Chondrocyte (in vitro differentiated cells): ENCODE results near the gene DIRAS1. TPM values are rescaled to one million over a fixed set of nuclear protein-coding genes. Genes with fewer than 3 reads are reported as not detected.

Experiments used
- DNase-seq: peaks from one replicate; pipeline ENCODE4 v3.0.0; 2021; ENCODE audit warnings: mixed read lengths, low spot score
- H3K27ac Mint-ChIP-seq: one replicate; pipeline ENCODE4 v1.8.0; 2021; ENCODE audit warnings: mild to moderate bottlenecking, moderate library complexity, mixed read lengths; ENCODE audit not compliant: unreplicated experiment
- H3K27me3 Mint-ChIP-seq: 2 replicates; pipeline ENCODE4 v1.8.0; 2021; ENCODE audit warnings: low read depth, mixed read lengths
- H3K36me3 Mint-ChIP-seq: 2 replicates; pipeline ENCODE4 v1.8.0; 2021; ENCODE audit warnings: low read depth, mixed read lengths
- H3K4me1 Mint-ChIP-seq: 2 replicates; pipeline ENCODE4 v1.8.0; 2021; ENCODE audit warnings: low read depth, mild to moderate bottlenecking, mixed read lengths
- H3K4me3 Mint-ChIP-seq: one replicate; pipeline ENCODE4 v1.8.0; 2021; ENCODE audit warnings: mild to moderate bottlenecking, moderate library complexity, mixed read lengths; ENCODE audit not compliant: unreplicated experiment
- H3K9me3 Mint-ChIP-seq: 2 replicates; pipeline ENCODE4 v1.8.0; 2021; ENCODE audit warnings: low read depth, mixed read lengths
- total RNA-seq: library from RNA; stranded (reverse); gene quantifications from 3 replicates; pipeline ENCODE4 v1.2.1, GENCODE V29; 2021
- TF ChIP-seq, protein P1 (sequence below): fragments of 200-600 bp; sonication (generic); IDR thresholded peaks from 2 replicates; pipeline ENCODE4 v1.5.0; 2021; ENCODE audit warnings: antibody characterized with exemption, mild to moderate bottlenecking, moderate library complexity

DIRAS1 gene
- total RNA-seq, 1 donor from 2014 or later: 20.9 TPM

DNA sequence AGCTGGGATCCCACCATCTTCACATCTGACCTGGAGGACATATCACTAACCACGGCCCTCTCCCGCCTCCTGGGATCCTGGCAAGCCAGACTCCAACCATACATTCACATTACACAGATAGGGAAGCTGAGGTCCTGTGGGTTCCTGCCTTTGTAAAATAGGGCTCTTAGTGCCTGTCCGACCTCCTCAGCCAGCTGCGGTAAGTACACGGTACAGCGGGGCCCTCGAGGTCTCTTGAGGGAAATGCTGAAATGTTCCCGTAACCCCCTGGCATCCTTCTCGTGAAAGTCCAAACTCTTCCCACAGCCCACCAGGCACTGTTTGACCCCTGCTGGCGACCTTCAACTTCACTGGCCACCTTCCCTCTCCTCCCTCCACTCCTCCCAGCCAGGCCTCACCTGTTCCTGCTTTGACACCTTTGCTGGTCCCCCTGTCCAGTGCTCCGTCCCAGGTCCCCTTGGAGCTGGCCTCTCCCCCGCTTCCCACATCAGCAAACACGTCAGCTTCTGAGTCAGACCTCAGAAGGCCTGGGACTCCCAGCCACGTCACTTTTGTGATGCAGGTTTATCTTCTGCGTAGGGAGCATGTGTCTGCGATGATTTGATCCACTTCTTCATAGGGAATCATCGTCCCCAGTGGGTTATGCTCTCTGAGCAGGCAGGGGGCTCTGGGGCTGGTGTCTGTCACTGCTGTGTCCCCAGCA lies 9.8 kb downstream of the DIRAS1 start:
- Mint-ChIP-seq H3K27ac (no peak overlapping the region), H3K4me1 (no peaks in the 10 kb centered on the region), H3K4me3 (no peak overlapping the region), H3K27me3 (no peaks in the 10 kb centered on the region), H3K36me3 (peaks cover 5% of the 10 kb centered on the region), H3K9me3 (peaks cover 11% of the 10 kb centered on the region)
- DNase-seq: no peak
- TF ChIP-seq, protein P1, sequence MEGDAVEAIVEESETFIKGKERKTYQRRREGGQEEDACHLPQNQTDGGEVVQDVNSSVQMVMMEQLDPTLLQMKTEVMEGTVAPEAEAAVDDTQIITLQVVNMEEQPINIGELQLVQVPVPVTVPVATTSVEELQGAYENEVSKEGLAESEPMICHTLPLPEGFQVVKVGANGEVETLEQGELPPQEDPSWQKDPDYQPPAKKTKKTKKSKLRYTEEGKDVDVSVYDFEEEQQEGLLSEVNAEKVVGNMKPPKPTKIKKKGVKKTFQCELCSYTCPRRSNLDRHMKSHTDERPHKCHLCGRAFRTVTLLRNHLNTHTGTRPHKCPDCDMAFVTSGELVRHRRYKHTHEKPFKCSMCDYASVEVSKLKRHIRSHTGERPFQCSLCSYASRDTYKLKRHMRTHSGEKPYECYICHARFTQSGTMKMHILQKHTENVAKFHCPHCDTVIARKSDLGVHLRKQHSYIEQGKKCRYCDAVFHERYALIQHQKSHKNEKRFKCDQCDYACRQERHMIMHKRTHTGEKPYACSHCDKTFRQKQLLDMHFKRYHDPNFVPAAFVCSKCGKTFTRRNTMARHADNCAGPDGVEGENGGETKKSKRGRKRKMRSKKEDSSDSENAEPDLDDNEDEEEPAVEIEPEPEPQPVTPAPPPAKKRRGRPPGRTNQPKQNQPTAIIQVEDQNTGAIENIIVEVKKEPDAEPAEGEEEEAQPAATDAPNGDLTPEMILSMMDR: no peak

DNA sequence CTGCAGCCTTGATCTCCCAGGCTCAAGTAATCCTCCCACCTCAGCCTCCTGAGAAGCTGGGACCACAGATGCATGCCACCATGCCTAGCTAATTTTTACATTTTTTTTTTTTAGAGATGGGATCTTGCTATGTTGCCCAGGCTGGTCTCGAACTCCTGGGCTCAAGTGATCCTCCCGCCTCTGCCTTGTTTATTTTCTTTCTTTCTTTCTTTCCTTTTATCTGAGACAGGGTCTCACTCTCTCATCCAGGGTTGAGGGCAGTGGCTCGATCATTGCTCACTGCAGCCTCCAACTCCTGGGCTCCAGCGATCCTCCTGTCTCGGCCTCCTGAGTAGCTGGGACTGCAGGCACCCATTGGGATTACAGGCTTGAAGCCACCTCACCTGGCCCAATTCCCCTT lies 14.9 kb downstream of the DIRAS1 start:
- H3K9me3 Mint-ChIP-seq: no peaks in the 10 kb centered on the region
- H3K4me3 Mint-ChIP-seq: no peak overlapping the region
- H3K27me3 Mint-ChIP-seq: peaks cover 4% of the 10 kb centered on the region
- TF ChIP-seq, protein P1: no peak
- no peaks in the 10 kb centered on the region for H3K36me3 Mint-ChIP-seq
- no peak for DNase-seq
- H3K4me1 Mint-ChIP-seq: peaks cover 2% of the 10 kb centered on the region
- H3K27ac Mint-ChIP-seq: no peak overlapping the region

DNA sequence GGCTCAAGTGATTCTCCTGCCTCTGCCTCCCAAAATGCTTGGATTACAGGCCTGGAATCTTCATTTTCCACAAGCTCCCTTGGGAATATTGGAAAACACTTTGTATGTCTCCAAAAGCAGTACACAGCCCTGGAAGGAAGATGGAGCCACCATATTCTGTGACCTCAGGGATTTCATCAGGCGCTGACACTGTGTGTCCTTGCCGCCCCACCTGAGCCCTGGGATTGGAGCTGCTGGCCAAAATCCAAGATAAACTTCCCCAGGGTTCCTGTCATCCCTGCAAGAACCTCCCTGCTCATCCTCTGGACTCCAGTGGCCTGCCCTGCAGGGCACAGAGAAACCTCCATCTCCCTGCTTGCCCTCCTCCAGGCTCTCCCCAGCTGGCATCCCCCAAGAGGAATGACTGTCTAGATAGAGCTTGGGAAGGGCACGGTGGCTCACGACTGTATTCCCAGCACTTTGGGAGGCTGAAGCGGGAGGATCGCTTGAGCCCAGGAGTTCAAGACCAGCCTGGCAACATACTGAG lies 17.4 kb downstream of the DIRAS1 start:
- TF ChIP-seq, protein P1: no peak
- peaks cover 2% of the 10 kb centered on the region for H3K4me1 Mint-ChIP-seq
- H3K27me3 Mint-ChIP-seq: peaks cover 4% of the 10 kb centered on the region
- DNase-seq: no peak
- no peak overlapping the region for H3K4me3 Mint-ChIP-seq
- no peaks in the 10 kb centered on the region for H3K36me3 Mint-ChIP-seq
- no peaks in the 10 kb centered on the region for H3K9me3 Mint-ChIP-seq
- H3K27ac Mint-ChIP-seq: no peak overlapping the region

DNA sequence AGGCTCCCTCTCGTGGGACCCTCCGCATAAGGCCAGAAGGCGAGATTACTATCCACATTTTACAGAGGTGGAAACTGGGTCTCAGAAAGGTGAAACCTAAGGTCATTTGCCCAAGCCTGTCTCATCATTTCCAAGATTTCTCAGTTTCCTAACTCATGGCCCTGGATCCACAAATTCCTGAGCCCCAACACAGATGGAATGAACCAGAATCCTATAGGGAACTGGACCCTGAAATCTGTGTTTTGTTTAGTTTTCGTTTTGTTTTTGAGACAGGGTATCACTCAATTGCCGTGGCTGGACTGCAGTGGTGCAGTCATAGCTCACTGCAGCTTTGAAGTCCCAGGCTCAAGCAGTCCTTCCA lies 18.1 kb downstream of the DIRAS1 start:
- peak overlapping the region; percentile 65 for H3K4me3 Mint-ChIP-seq

DNA sequence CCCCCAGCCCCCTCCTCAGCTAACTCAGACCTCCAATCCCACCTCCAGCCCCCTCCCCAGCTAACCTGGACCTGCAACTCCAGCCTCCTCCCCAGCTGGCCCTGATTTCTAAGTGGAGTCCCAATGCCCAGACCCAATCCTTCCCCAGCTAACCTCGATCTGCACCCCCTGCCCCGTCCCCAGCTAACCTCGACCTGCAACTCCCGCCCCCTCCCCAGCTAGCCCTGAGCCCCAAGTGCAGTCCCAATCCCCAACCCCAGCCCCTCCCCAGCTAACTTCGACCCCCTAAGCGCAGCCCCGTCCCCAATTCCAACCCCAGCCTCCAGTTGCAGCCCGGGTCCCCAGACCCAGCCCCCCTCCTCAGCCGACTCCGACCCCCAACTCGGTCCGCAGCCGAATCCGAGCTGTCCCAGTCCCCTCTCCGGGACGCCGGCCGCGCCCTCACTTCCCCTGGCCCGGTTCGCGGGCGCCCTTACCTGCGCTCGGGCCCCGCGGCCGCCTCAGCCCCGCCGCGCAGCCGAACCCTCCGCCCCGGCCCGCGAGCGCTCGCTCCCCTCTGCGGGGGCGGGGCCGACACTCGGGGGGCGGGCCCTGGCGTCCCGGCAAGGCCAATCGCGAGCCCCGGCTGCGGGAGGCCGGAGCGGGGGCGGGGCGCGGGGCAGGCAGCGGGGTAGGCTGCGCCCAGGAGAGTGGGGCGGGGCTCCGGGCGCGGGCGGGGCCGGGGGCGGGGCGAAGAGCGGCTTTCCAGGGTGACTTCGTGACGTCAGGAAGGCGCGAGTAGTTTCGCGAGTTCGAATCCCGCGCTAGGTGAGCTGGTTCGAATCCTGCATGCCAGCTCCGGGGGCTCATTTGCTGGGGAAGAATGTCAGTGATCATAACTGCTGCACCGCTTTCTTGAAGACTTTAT lies 18.7 kb downstream of the DIRAS1 start, which contains the start of gene GNG7:
GNG7 (minus strand) TSS at position 525 of the 907 bp plus-strand sequence. CDS start 182,006 bp downstream, outside the sequence.
- H3K27ac Mint-ChIP-seq: no peak within 1 kb of the TSS
- H3K9me3 Mint-ChIP-seq: no peaks in the 10 kb centered on the region
- TF ChIP-seq, protein P1: no peak
- peak within 1 kb of the TSS; percentile 65 for H3K4me3 Mint-ChIP-seq
- no peaks in the 10 kb centered on the region for H3K36me3 Mint-ChIP-seq
- peaks cover 4% of the 10 kb centered on the region for H3K27me3 Mint-ChIP-seq
- DNase-seq: peak; percentile 94
- peaks cover 2% of the 10 kb centered on the region for H3K4me1 Mint-ChIP-seq

More for the DNA sequence above, 18.1 kb downstream of the DIRAS1 start:
- H3K9me3 Mint-ChIP-seq: no peaks in the 10 kb centered on the region
- no peak for DNase-seq
- H3K4me1 Mint-ChIP-seq: peaks cover 2% of the 10 kb centered on the region
- H3K36me3 Mint-ChIP-seq: no peaks in the 10 kb centered on the region
- H3K27ac Mint-ChIP-seq: no peak overlapping the region
- TF ChIP-seq, protein P1: no peak
- H3K27me3 Mint-ChIP-seq: peaks cover 4% of the 10 kb centered on the region
